PC-9 (cell line): ENCODE measurements around the gene PLET1. TPM values are rescaled to one million over a fixed set of nuclear protein-coding genes. Genes with fewer than 3 reads are reported as not detected.

Source experiments
- BruUV-seq: library from RNA; stranded (reverse); fragments of 400-500 nt; replicated peaks from 2 replicates; lab custom pipeline; 2021; lab: Mats Ljungman, UMichigan
- CTCF ChIA-PET: fragments of 300-600 bp; sonication (Branson Sonifier 250); formaldehyde crosslinking; loops from one replicate; lab custom pipeline; 2022; ENCODE audit warnings: antibody characterized with exemption; lab: Charles Lee
- POLR2A ChIA-PET: fragments of 300-600 bp; sonication (Branson Sonifier 250); formaldehyde crosslinking; loops from one replicate; lab custom pipeline; 2022; ENCODE audit warnings: antibody characterized with exemption; ENCODE audit not compliant: unreplicated experiment; lab: Charles Lee
- DNase-seq, 2 experiments: peaks; one replicate each; pipeline versions ENCODE4 v3.0.0 to v3.0.0-alpha.2; 2015 to 2022; ENCODE audit warnings: mixed read lengths in 1 of 2
- H2AFZ ChIP-seq: fragments of 200-600 bp; sonication (generic); 2 replicates; pipeline ENCODE4 v1.8.1; 2017; ENCODE audit warnings: antibody characterized with exemption
- H3F3A ChIP-seq: fragments of 200-600 bp; sonication (generic); 2 replicates; pipeline ENCODE4 v1.8.1; 2017; ENCODE audit warnings: antibody characterized with exemption, mild to moderate bottlenecking, low read depth; ENCODE audit not compliant: insufficient read depth
- H3K27ac ChIP-seq: fragments of 200-600 bp; sonication (generic); 2 replicates; pipeline ENCODE4 v1.6.1; 2016; ENCODE audit warnings: mixed run types
- H3K27me3 ChIP-seq: fragments of 200-600 bp; sonication (generic); 2 replicates; pipeline ENCODE4 v1.6.1; 2016; ENCODE audit warnings: low read depth, mixed run types; ENCODE audit not compliant: insufficient read depth
- H3K36me3 ChIP-seq: fragments of 200-600 bp; sonication (generic); 2 replicates; pipeline ENCODE4 v1.6.1; 2016; ENCODE audit warnings: low read depth, mixed run types
- H3K4me1 ChIP-seq: fragments of 200-600 bp; sonication (generic); replicated peaks from 2 replicates; pipeline ENCODE4 v1.6.1; 2016; ENCODE audit warnings: mixed run types; ENCODE audit not compliant: insufficient read depth
- H3K4me2 ChIP-seq: fragments of 200-600 bp; sonication (generic); 2 replicates; pipeline ENCODE4 v1.6.1; 2017; ENCODE audit warnings: mixed run types
- H3K4me3 ChIP-seq: fragments of 200-600 bp; sonication (generic); 2 replicates; pipeline ENCODE4 v1.6.1; 2016; ENCODE audit warnings: mixed run types
- H3K79me2 ChIP-seq: fragments of 200-600 bp; sonication (generic); 2 replicates; pipeline ENCODE4 v1.6.1; 2017; ENCODE audit warnings: low read depth, mixed run types
- H3K9me2 ChIP-seq: fragments of 200-600 bp; sonication (generic); 2 replicates; pipeline ENCODE4 v1.8.1; 2017; ENCODE audit warnings: mild to moderate bottlenecking; ENCODE audit not compliant: insufficient read depth
- H3K9me3 ChIP-seq: fragments of 200-600 bp; sonication (generic); 2 replicates; pipeline ENCODE4 v1.8.1; 2016; ENCODE audit warnings: low read depth; ENCODE audit not compliant: insufficient read depth
- H4K20me1 ChIP-seq: fragments of 200-600 bp; sonication (generic); 2 replicates; pipeline ENCODE4 v1.8.1; 2017; ENCODE audit not compliant: insufficient read depth
- CTCF ChIP-seq: fragments of 200-600 bp; sonication (generic); conservative IDR thresholded peaks from 2 replicates; pipeline ENCODE4 v1.6.1; 2017; ENCODE audit warnings: mixed run types, antibody characterized with exemption, mild to moderate bottlenecking, moderate library complexity
- EZH2 ChIP-seq: fragments of 200-600 bp; sonication (generic); IDR thresholded peaks from 2 replicates; pipeline ENCODE4 v1.8.0; 2017; ENCODE audit warnings: antibody characterized with exemption, low read depth
- intact Hi-C: fragments of 100-400 bp; cut with micrococcal nuclease; formaldehyde crosslinking; loops from one replicate; pipeline ENCODE4 v1.10.0; 2022; ENCODE audit not compliant: unreplicated experiment
- total RNA-seq: library from RNA; stranded (reverse); gene quantifications from 2 replicates; pipeline ENCODE4 v1.2.3, GENCODE V29; 2021

PLET1 gene
- total RNA-seq, 1 experiment from 2014 or later: not detected

GRCh38 chr11:112267188-112267591 is 6.5 kb upstream of the PLET1 start:
- CTCF ChIA-PET: interaction anchor here (0.5 to 0.6 kb wide), 2 partner anchors 38 to 252 kb away, joined by 4 read pairs; no protein-coding TSS in a partner anchor
- no TSS peak for BruUV-seq
- no peak overlapping the region for H3K4me2 ChIP-seq
- no peak for DNase-seq
- no peak overlapping the region for H3K27ac ChIP-seq
- 0 out of 2 replicates have a peak, but pooled peaks cover under 1% of the 10 kb centered on the region for H3K9me3 ChIP-seq
- no peaks in the 10 kb centered on the region for H3K36me3 ChIP-seq
- H2AFZ ChIP-seq: no peak overlapping the region
- intact Hi-C loops: no loop called here
- H4K20me1 ChIP-seq: no peaks in the 10 kb centered on the region
- H3K9me2 ChIP-seq: no peaks in the 10 kb centered on the region
- POLR2A ChIA-PET: no interaction called here
- TF ChIP-seq EZH2: no peak
- no peak for TF ChIP-seq CTCF
- no peaks in the 10 kb centered on the region for H3K79me2 ChIP-seq
- no peak overlapping the region for H3K4me3 ChIP-seq
- no peaks in the 10 kb centered on the region for H3K27me3 ChIP-seq
- no peaks in the 10 kb centered on the region for H3F3A ChIP-seq
- H3K4me1 ChIP-seq: no peaks in the 10 kb centered on the region

- CTCF ChIA-PET: interaction anchor here (0.5 kb wide), 1 partner anchor 251 kb away, joined by 4 read pairs; no protein-coding TSS in a partner anchor
- Histone ChIP-seq H3K4me1 (no peaks in the 10 kb centered on the region), H2AFZ (no peak overlapping the region), H3K4me2 (no peak overlapping the region), H4K20me1 (no peaks in the 10 kb centered on the region), H3K4me3 (no peak overlapping the region), H3K9me3 (0 out of 2 replicates have a peak, but pooled peaks cover 3% of the 10 kb centered on the region), H3K36me3 (no peaks in the 10 kb centered on the region), H3K9me2 (no peaks in the 10 kb centered on the region), H3K27me3 (no peaks in the 10 kb centered on the region), H3F3A (no peaks in the 10 kb centered on the region), H3K79me2 (no peaks in the 10 kb centered on the region), H3K27ac (no peak overlapping the region)
- TF ChIP-seq EZH2 (no peak), CTCF (no peak)
- BruUV-seq: no TSS peak
- intact Hi-C loops: no loop called here
- POLR2A ChIA-PET: no interaction called here
- no peak for DNase-seq
These were observed 5.7 kb upstream of the PLET1 start for GRCh38 chr11:112266410-112266778.

- intact Hi-C loops: no loop called here
- TF ChIP-seq EZH2 (no peak), CTCF (no peak)
- H3K79me2 ChIP-seq: no peaks in the 10 kb centered on the region
- H3F3A ChIP-seq: no peaks in the 10 kb centered on the region
- CTCF ChIA-PET: interaction anchor here (0.7 kb wide), 1 partner anchor 15 kb away, joined by 5 read pairs; no protein-coding TSS in a partner anchor
- H3K4me1 ChIP-seq: no peaks in the 10 kb centered on the region
- H3K27ac ChIP-seq: no peak overlapping the region
- H2AFZ ChIP-seq: no peak overlapping the region
- H3K36me3 ChIP-seq: no peaks in the 10 kb centered on the region
- no peaks in the 10 kb centered on the region for H3K9me2 ChIP-seq
- H3K27me3 ChIP-seq: no peaks in the 10 kb centered on the region
- POLR2A ChIA-PET: no interaction called here
- H3K4me3 ChIP-seq: no peak overlapping the region
- no TSS peak for BruUV-seq
- H4K20me1 ChIP-seq: no peaks in the 10 kb centered on the region
- DNase-seq: no peak
- H3K4me2 ChIP-seq: no peak overlapping the region
- 0 out of 2 replicates have a peak, but pooled peaks cover 3% of the 10 kb centered on the region for H3K9me3 ChIP-seq
These were observed 5.2 kb upstream of the PLET1 start for GRCh38 chr11:112265659-112266409.
